Measurements from ENCODE around the gene DGKB.

DNA sequence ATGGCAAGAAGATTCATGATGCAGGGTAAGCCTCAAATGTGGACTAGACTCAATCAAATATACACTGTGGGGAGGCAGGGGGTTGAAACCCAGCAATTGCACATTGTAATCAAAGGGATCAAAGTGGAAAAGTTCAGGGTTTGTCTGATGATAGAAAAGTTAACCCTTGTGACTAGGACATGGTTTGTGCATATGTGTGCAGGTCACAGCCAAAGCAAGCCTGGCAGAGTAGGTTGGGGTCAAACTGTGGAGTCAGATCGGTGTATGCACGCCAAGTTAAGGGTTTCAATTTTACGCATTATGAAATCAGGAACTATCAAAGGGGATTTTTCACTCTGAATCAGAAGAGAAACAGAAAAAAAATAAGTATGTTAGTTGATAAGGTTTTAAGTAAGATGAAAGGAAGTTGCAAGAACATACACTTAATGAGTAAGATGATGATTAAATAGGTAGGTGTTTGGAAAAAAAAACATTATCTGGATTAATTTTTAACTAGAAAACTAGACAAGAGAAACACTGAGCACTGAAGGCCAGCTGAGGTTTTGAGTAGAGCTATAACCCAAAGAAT is 188.3 kb downstream of the DGKB start:
- TF ChIP-seq POLR2A (IDR thresholded peaks at IDR 0.05): no peak
- no peak for TF ChIP-seq CTCF (IDR thresholded peaks at IDR 0.05)
